Endodermal cell (in vitro differentiated cells): ENCODE data around the gene LCN15. TPM values are rescaled to one million over a fixed set of nuclear protein-coding genes. Genes with fewer than 3 reads are reported as not detected.

Experiments
- DNase-seq: peaks from one replicate; pipeline ENCODE4 v3.0.0-alpha.2; 2017
- H3K27ac ChIP-seq: 2 replicates; pipeline ENCODE4 v1.5.1; 2013; ENCODE audit warnings: mild to moderate bottlenecking, low read depth, low read length, moderate library complexity
- H3K27me3 ChIP-seq: 2 replicates; pipeline ENCODE4 v1.6.1; 2013; ENCODE audit warnings: mild to moderate bottlenecking, low read length, moderate library complexity; ENCODE audit not compliant: insufficient read depth, control insufficient read depth, poor library complexity, severe bottlenecking
- H3K36me3 ChIP-seq: 2 replicates; pipeline ENCODE4 v1.7.0; 2013; ENCODE audit warnings: mild to moderate bottlenecking, low read length, moderate library complexity; ENCODE audit not compliant: control insufficient read depth, insufficient read depth
- H3K4me1 ChIP-seq: one replicate; pipeline ENCODE4 v1.7.0; 2013; ENCODE audit warnings: low read length; ENCODE audit not compliant: control insufficient read depth, insufficient read depth
- H3K4me3 ChIP-seq: 2 replicates; pipeline ENCODE4 v1.5.1; 2013; ENCODE audit warnings: mild to moderate bottlenecking, low read length, moderate library complexity
- H3K9ac ChIP-seq: 2 replicates; pipeline ENCODE4 v1.6.1; 2013; ENCODE audit warnings: mild to moderate bottlenecking, low read length, moderate library complexity; ENCODE audit not compliant: poor library complexity, severe bottlenecking; ENCODE audit errors: extremely low read depth
- H3K9me3 ChIP-seq: 2 replicates; pipeline ENCODE4 v1.6.1; 2013; ENCODE audit warnings: mild to moderate bottlenecking, low read length, moderate library complexity; ENCODE audit not compliant: control insufficient read depth
- H3K27ac Mint-ChIP-seq: 2 replicates; pipeline ENCODE4 v1.8.0; 2020; ENCODE audit warnings: mixed read lengths
- H3K27me3 Mint-ChIP-seq: 2 replicates; pipeline ENCODE4 v1.8.0; 2021; ENCODE audit warnings: mild to moderate bottlenecking, mixed read lengths; ENCODE audit not compliant: insufficient read depth
- H3K36me3 Mint-ChIP-seq: 2 replicates; pipeline ENCODE4 v1.8.0; 2020; ENCODE audit warnings: low read depth, mixed read lengths
- H3K4me1 Mint-ChIP-seq: 2 replicates; pipeline ENCODE4 v1.8.0; 2020; ENCODE audit warnings: mixed read lengths
- H3K4me3 Mint-ChIP-seq: 2 replicates; pipeline ENCODE4 v1.8.0; 2020; ENCODE audit warnings: mild to moderate bottlenecking, moderate library complexity, mixed read lengths
- H3K9me3 Mint-ChIP-seq: 2 replicates; pipeline ENCODE4 v1.8.0; 2020; ENCODE audit warnings: mild to moderate bottlenecking, mixed read lengths
- CTCF ChIP-seq: fragments of 200-600 bp; sonication (generic); conservative IDR thresholded peaks from 2 replicates; pipeline ENCODE4 v1.5.0; 2021; ENCODE audit warnings: antibody characterized with exemption, mild to moderate bottlenecking
- WGBS, 2 experiments: methylation state at CpG; one replicate each; pipeline versions ENCODE4 v1.1.5 to v1.1.7; 2013; ENCODE audit warnings: missing lambda C conversion rate in 2 of 2, mixed read lengths in 1 of 2; ENCODE audit not compliant: insufficient coverage in 1 of 2, insufficient read length in 1 of 2; 5-methylcytosine and 5-hydroxymethylcytosine counted together
- total RNA-seq, 2 donors: library from RNA; stranded (reverse); fragmentation: NEBNext Ultra II Directional in 1 of 2; extraction: Animal tissue kit (Norgen Biotek cat#: 25700) in 1 of 2; gene quantifications; 2 replicates in 1 of 2; 3 replicates in 1 of 2; pipeline ENCODE4 v1.2.1, GENCODE V29; 2021

The LCN15 gene
- total RNA-seq, 2 donors from 2014 or later = 0.51 to 1.2 TPM

- Histone ChIP-seq H3K36me3 (no peaks in the 10 kb centered on the region), H3K27ac (no peak overlapping the region), H3K9me3 (no peaks in the 10 kb centered on the region), H3K4me3 (no peak overlapping the region), H3K27me3 (no peaks in the 10 kb centered on the region), H3K4me1 (no peaks in the 10 kb centered on the region), H3K9ac (no peak overlapping the region)
- no peak overlapping the region for H3K27ac Mint-ChIP-seq
- no peak for TF ChIP-seq CTCF
- H3K4me3 Mint-ChIP-seq = no peak overlapping the region
- H3K4me1 Mint-ChIP-seq = no peaks in the 10 kb centered on the region
- H3K36me3 Mint-ChIP-seq = no peaks in the 10 kb centered on the region
- WGBS, 2 experiments = 94 to 95% methylated on average over 9 to 14 of the region's 14 CpGs
- no peak for DNase-seq
- H3K27me3 Mint-ChIP-seq = peaks cover 9% of the 10 kb centered on the region
- peaks cover 7% of the 10 kb centered on the region for H3K9me3 Mint-ChIP-seq
Measured at GRCh38 chr9:136765041-136765440, 723 bp upstream of the LCN15 start.

GRCh38 chr9:136763649-136764035, 676 bp downstream of the LCN15 start:
- Histone ChIP-seq H3K9me3 (no peaks in the 10 kb centered on the region), H3K36me3 (no peaks in the 10 kb centered on the region), H3K4me1 (no peaks in the 10 kb centered on the region), H3K27ac (no peak overlapping the region), H3K27me3 (no peaks in the 10 kb centered on the region), H3K4me3 (no peak overlapping the region), H3K9ac (no peak overlapping the region)
- Mint-ChIP-seq H3K27ac (no peak overlapping the region), H3K36me3 (no peaks in the 10 kb centered on the region), H3K4me3 (no peak overlapping the region), H3K27me3 (peaks cover 9% of the 10 kb centered on the region), H3K9me3 (peaks cover 7% of the 10 kb centered on the region), H3K4me1 (no peaks in the 10 kb centered on the region)
- no peak for DNase-seq
- 83 to 93% methylated on average over 6 to 14 of the region's 14 CpGs for WGBS, 2 experiments
- TF ChIP-seq CTCF = no peak

GRCh38 chr9:136762915-136763648, 1.2 kb downstream of the LCN15 start:
- Mint-ChIP-seq H3K36me3 (no peaks in the 10 kb centered on the region), H3K4me3 (no peak overlapping the region), H3K27ac (no peak overlapping the region), H3K9me3 (peaks cover 7% of the 10 kb centered on the region), H3K4me1 (no peaks in the 10 kb centered on the region), H3K27me3 (peaks cover 9% of the 10 kb centered on the region)
- Histone ChIP-seq H3K4me1 (no peaks in the 10 kb centered on the region), H3K27me3 (no peaks in the 10 kb centered on the region), H3K9ac (no peak overlapping the region), H3K4me3 (no peak overlapping the region), H3K9me3 (no peaks in the 10 kb centered on the region), H3K27ac (no peak overlapping the region), H3K36me3 (no peaks in the 10 kb centered on the region)
- WGBS, 2 experiments = 20 to 26% methylated on average over 2 to 35 of the region's 37 CpGs
- peak; percentile 97 for DNase-seq
- TF ChIP-seq CTCF = no peak
